GM12864 (cell line): Measurements from ENCODE around the gene SEC61B.
"Not testable (repeated sequence)": the region's sequence is repeated elsewhere in the genome, so short reads cannot be mapped to it uniquely, and the experiment has no call there.

Source experiments
- DNase-seq: peaks from one replicate; pipeline ENCODE4 v3.0.0-alpha.2; 2011; ENCODE audit warnings: low read depth
- H3K4me3 ChIP-seq: 2 replicates; pipeline ENCODE4 v1.5.1; 2011; ENCODE audit warnings: mild to moderate bottlenecking, low read depth, low read length, control low read depth
- CTCF ChIP-seq: IDR thresholded peaks from 2 replicates; pipeline ENCODE4 v1.5.1; 2011; ENCODE audit warnings: low read depth, mild to moderate bottlenecking, moderate library complexity, low read length, control low read depth, inconsistent platforms; ENCODE audit errors: missing control alignments

The SEC61B gene

GRCh38 chr9:99235926-99236634, 14.0 kb downstream of the SEC61B start:
- TF ChIP-seq CTCF = no peak
- peak overlapping the region; percentile 12; the same call in 1 of the 2 replicates for H3K4me3 ChIP-seq
- DNase-seq = peak; percentile 91

- DNase-seq = no peak
- TF ChIP-seq CTCF = no peak
- H3K4me3 ChIP-seq = no peak overlapping the region
Observed at GRCh38 chr9:99237356-99237755, 15.3 kb downstream of the SEC61B start.

GRCh38 chr9:99237849-99238248, 15.8 kb downstream of the SEC61B start:
- H3K4me3 ChIP-seq, DNase-seq: not testable (repeated sequence)

GRCh38 chr9:99238331-99238730, 16.2 kb downstream of the SEC61B start:
- H3K4me3 ChIP-seq = no peak overlapping the region
- no peak for TF ChIP-seq CTCF
- DNase-seq = no peak

GRCh38 chr9:99239341-99240060, 17.4 kb downstream of the SEC61B start:
- DNase-seq = no peak
- no peak for TF ChIP-seq CTCF
- H3K4me3 ChIP-seq = no peak overlapping the region

- TF ChIP-seq CTCF = no peak
- H3K4me3 ChIP-seq = no peak overlapping the region
- DNase-seq = no peak
Observed at GRCh38 chr9:99241106-99241505, 19.0 kb downstream of the SEC61B start.

GRCh38 chr9:99244344-99245260, 22.5 kb downstream of the SEC61B start:
- DNase-seq = peak; percentile 65
- TF ChIP-seq CTCF = no peak
- H3K4me3 ChIP-seq = no peak overlapping the region; the same call in 1 of the 2 replicates
